Suprapubic skin (tissue), 4 donors: Measurements from ENCODE around the gene NUP58. TPM values are rescaled to one million over a fixed set of nuclear protein-coding genes. Genes with fewer than 3 reads are reported as not detected.
"Not testable (repeated sequence)": the region's sequence is repeated elsewhere in the genome, so short reads cannot be mapped to it uniquely, and the experiment has no call there.

Source experiments
- DNase-seq, 2 donors: peaks; one replicate each; pipeline ENCODE4 v3.0.0-alpha.2; 2019; ENCODE audit warnings: low spot score in 2 of 2
- H3K27ac ChIP-seq: fragments of 200-600 bp; sonication (generic); one replicate; pipeline ENCODE4 v1.5.1; 2019
- H3K27me3 ChIP-seq: fragments of 200-600 bp; sonication (generic); one replicate; pipeline ENCODE4 v1.5.1; 2019
- H3K36me3 ChIP-seq: fragments of 200-600 bp; sonication (generic); one replicate; pipeline ENCODE4 v1.5.1; 2019
- H3K4me1 ChIP-seq: fragments of 200-600 bp; sonication (generic); one replicate; pipeline ENCODE4 v1.5.1; 2019
- H3K4me3 ChIP-seq: fragments of 200-600 bp; sonication (generic); one replicate; pipeline ENCODE4 v1.5.1; 2019; ENCODE audit warnings: mild to moderate bottlenecking
- H3K9me3 ChIP-seq: fragments of 200-600 bp; sonication (generic); one replicate; pipeline ENCODE4 v1.5.1; 2019
- CTCF ChIP-seq, 2 donors: fragments of 200-600 bp in 1 of 2; fragments of 450-650 bp in 1 of 2; sonication (generic) in 1 of 2; IDR thresholded peaks; one replicate each; pipeline ENCODE4 v1.5.1; 2016 to 2019; ENCODE audit warnings: antibody characterized with exemption in 2 of 2, mild to moderate bottlenecking in 1 of 2, moderate library complexity in 1 of 2
- EP300 ChIP-seq: sonication (generic); formaldehyde crosslinking; IDR thresholded peaks from one replicate; pipeline ENCODE4 v1.6.1; 2017; ENCODE audit warnings: antibody characterized with exemption
- POLR2A ChIP-seq, 2 donors: fragments of 450-650 bp; IDR thresholded peaks; one replicate each; pipeline ENCODE4 v1.6.1; 2017; ENCODE audit warnings: antibody characterized with exemption in 2 of 2, mild to moderate bottlenecking in 2 of 2, moderate library complexity in 2 of 2
- POLR2AphosphoS5 ChIP-seq, 3 donors: sonication (generic); formaldehyde crosslinking; IDR thresholded peaks; one replicate each; pipeline ENCODE4 v1.6.1; 2017; ENCODE audit warnings: antibody characterized with exemption in 3 of 3
- WGBS: methylation state at CpG from one replicate; pipeline ENCODE4 v1.1.5; 2018; 5-methylcytosine and 5-hydroxymethylcytosine counted together
- total RNA-seq, 4 donors: library from RNA; depleted of rRNA; stranded (reverse); fragments of >200 nt; gene quantifications; one replicate each; pipeline ENCODE4 v1.1.0, GENCODE V29; 2016

NUP58 gene
- total RNA-seq, 4 donors from 2014 or later = 27.6 to 54.3 (median 39.9) TPM

DNA sequence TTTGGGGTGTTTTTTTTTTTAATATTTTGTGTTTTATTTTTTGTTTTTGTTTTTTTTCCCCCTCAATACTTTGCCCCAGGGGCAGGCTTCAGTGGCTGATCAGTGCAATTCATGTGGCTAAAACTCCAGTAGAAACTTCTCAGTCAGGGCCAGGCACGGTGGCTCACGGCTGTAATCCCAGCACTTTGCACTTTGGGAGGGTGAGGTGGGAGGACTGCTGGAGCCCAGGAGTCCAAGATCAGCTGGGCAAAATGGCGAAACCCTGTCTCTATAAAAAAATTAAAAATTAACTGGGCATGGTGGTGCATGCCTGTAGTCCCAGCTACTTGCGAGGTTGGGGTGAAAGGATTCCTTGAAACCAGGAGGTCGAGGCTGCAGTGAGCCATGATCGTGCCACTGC lies 53.0 kb downstream of the NUP58 start:
- Histone ChIP-seq H3K27ac (no peak overlapping the region), H3K9me3 (no peaks in the 10 kb centered on the region), H3K4me3 (no peak overlapping the region), H3K4me1 (no peaks in the 10 kb centered on the region), H3K36me3 (no peaks in the 10 kb centered on the region), H3K27me3 (peaks cover 9% of the 10 kb centered on the region)
- 88% methylated on average over 6 of the region's 6 CpGs for WGBS
- DNase-seq = no peak
- TF ChIP-seq CTCF (IDR thresholded peaks at IDR 0.05) = no peak
- no peak for TF ChIP-seq POLR2A (IDR thresholded peaks at IDR 0.05)
- TF ChIP-seq POLR2AphosphoS5 (IDR thresholded peaks at IDR 0.05) = no peak
- no peak for TF ChIP-seq EP300

DNA sequence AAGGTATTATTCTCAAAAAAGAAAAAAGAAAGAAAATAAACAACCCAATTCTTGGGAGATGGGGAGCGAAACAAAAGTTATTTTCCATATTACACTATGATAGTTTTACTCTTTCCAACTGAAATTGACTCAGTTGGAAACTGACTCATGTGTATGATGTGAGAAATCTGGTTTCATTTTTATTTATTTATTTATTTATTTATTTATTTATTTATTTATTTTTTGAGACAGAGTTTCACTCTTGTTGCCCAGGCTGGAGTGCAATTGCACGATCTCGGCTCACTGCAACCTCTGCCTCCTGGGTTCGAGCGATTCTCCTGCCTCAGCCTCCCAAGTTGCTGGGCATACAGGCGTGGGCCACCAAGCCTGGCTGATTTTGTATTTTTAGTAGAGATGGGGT lies 59.0 kb downstream of the NUP58 start:
- DNase-seq, H3K36me3 ChIP-seq, H3K27me3 ChIP-seq, H3K27ac ChIP-seq, H3K4me1 ChIP-seq, H3K4me3 ChIP-seq, H3K9me3 ChIP-seq: not testable (repeated sequence)
- WGBS = 96% methylated on average over 6 of the region's 6 CpGs

DNA sequence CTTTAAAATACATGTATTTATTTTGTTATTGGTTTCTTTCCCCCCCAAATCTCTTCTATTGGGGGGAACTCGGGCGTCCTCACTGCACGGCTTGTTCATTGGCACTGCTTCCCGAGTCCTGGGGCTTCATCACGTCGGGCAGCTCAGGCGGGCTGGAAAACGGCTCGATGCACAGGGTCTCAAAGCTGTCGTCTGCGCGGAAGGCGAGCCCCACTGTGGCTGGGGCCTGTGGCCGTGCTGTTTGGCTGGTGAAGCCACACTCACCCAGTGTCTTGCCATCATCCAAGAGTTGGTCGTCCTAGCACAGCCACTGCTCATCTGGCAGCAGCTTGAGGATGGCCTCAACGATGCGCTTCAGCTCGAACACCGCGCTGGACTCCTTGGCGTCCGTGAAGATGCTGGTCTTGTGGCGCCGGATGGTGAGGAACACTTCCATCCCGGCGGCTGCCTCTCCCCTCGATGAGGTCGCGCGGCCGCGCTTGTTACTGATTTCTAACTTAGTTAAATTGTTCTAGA lies 64.4 kb downstream of the NUP58 start:
- Histone ChIP-seq H3K4me3 (no peak overlapping the region), H3K27me3 (peaks cover 34% of the 10 kb centered on the region), H3K9me3 (no peaks in the 10 kb centered on the region), H3K27ac (no peak overlapping the region), H3K4me1 (no peaks in the 10 kb centered on the region), H3K36me3 (no peaks in the 10 kb centered on the region)
- no peak for TF ChIP-seq POLR2AphosphoS5 (IDR thresholded peaks at IDR 0.05)
- TF ChIP-seq CTCF (IDR thresholded peaks at IDR 0.05) = no peak
- no peak for TF ChIP-seq POLR2A (IDR thresholded peaks at IDR 0.05)
- TF ChIP-seq EP300 = no peak
- WGBS = 95% methylated on average over 31 of the region's 32 CpGs
- DNase-seq = no peak

GRCh38 chr13:25371158-25371874 lies 69.9 kb downstream of the NUP58 start:
- TF ChIP-seq POLR2A (IDR thresholded peaks at IDR 0.05) (no peak), EP300 (no peak), POLR2AphosphoS5 (IDR thresholded peaks at IDR 0.05) (no peak), CTCF (IDR thresholded peaks at IDR 0.05) (no peak)
- Histone ChIP-seq H3K27me3 (peaks cover 79% of the 10 kb centered on the region), H3K36me3 (no peaks in the 10 kb centered on the region), H3K27ac (no peak overlapping the region), H3K4me1 (peaks cover 15% of the 10 kb centered on the region), H3K9me3 (no peaks in the 10 kb centered on the region), H3K4me3 (peak overlapping the region; percentile 51)
- DNase-seq = no peak
- 46% methylated on average over 19 of the region's 20 CpGs for WGBS

GRCh38 chr13:25371875-25372283 lies 70.5 kb downstream of the NUP58 start, which contains the start of gene ATP8A2:
TSS of gene ATP8A2 (plus strand) at chr13:25371974. CDS start at chr13:25372213, 239 bp downstream.
- TF ChIP-seq POLR2A (IDR thresholded peaks at IDR 0.05) = no peak
- TF ChIP-seq POLR2AphosphoS5 (IDR thresholded peaks at IDR 0.05) = no peak
- no peak for TF ChIP-seq EP300
- no peak for TF ChIP-seq CTCF (IDR thresholded peaks at IDR 0.05)
- Histone ChIP-seq H3K27ac (no peak within 1 kb of the TSS), H3K4me3 (peak within 1 kb of the TSS; percentile 51), H3K4me1 (peaks cover 15% of the 10 kb centered on the region), H3K27me3 (peaks cover 78% of the 10 kb centered on the region), H3K36me3 (no peaks in the 10 kb centered on the region), H3K9me3 (no peaks in the 10 kb centered on the region)
- no peak for DNase-seq
- 0% methylated on average over 12 of the region's 58 CpGs for WGBS
